Measurements from ENCODE around the gene TMEM50A.
"Not testable (repeated sequence)": the region's sequence is repeated elsewhere in the genome, so short reads cannot be mapped to it uniquely, and the experiment has no call there.

GRCh38 chr1:25369691-25370271 is 31.6 kb downstream of the TMEM50A start:
- not testable (repeated sequence) for TF ChIP-seq CTCF (IDR thresholded peaks at IDR 0.05); EZH2 (IDR thresholded peaks at IDR 0.05; ENCODE audit: borderline replicate concordance, insufficient read depth, low read depth, low read length, poor library complexity, severe bottlenecking)
